ENCODE results near the gene ATF7IP2. TPM values are rescaled to one million over a fixed set of nuclear protein-coding genes. Genes with fewer than 3 reads are reported as not detected.

Gene ATF7IP2
- total and polyA plus RNA-seq, 2 of the 13 experiments (the other 11 are each of a cell fraction or from before 2014, with no cell fraction given): 117 to 217 TPM

- TF ChIP-seq CEBPB (IDR thresholded peaks at IDR 0.05; ENCODE audit: borderline replicate concordance, low read depth, low read length) (peak; percentile 98), ERF (CRISPR knock-in tag; IDR thresholded peaks at IDR 0.05) (peak; percentile 85), ETV5 (CRISPR knock-in tag; IDR thresholded peaks at IDR 0.05; ENCODE audit: borderline replicate concordance) (peak; percentile 52; the same call in 1 of the 2 replicates), ARNT2 (CRISPR knock-in tag; IDR thresholded peaks at IDR 0.05; ENCODE audit: low read depth) (0 out of 2 replicates have a peak, but pooled peaks have one; percentile 48), NR2F1 (CRISPR knock-in tag; IDR thresholded peaks at IDR 0.05) (peak; percentile 72 to 73), EEA1 (CRISPR knock-in tag; IDR thresholded peaks at IDR 0.05; ENCODE audit: borderline replicate concordance) (no peak), ZMYM3 (CRISPR knock-in tag; IDR thresholded peaks at IDR 0.05) (peak; percentile 94), ZNF317 (CRISPR knock-in tag; IDR thresholded peaks at IDR 0.05) (peak; percentile 62; the same call in 1 of the 2 replicates), RFXAP (CRISPR knock-in tag; IDR thresholded peaks at IDR 0.05; ENCODE audit: borderline replicate concordance) (peak; percentile 22; the same call in 1 of the 2 replicates), ZNF331 (CRISPR knock-in tag; IDR thresholded peaks at IDR 0.05) (peak; percentile 89), NFIC (IDR thresholded peaks at IDR 0.05; ENCODE audit: low read length) (peak; percentile 45; the same call in 1 of the 2 replicates), SPEN (CRISPR knock-in tag; IDR thresholded peaks at IDR 0.05; ENCODE audit: low read depth) (peak; percentile 48), ZBTB20 (CRISPR knock-in tag; IDR thresholded peaks at IDR 0.05; ENCODE audit: borderline replicate concordance, low read depth) (peak; percentile 52; the same call in 1 of the 2 replicates), TFE3 (CRISPR knock-in tag; IDR thresholded peaks at IDR 0.05) (peak; percentile 61; the same call in 1 of the 2 replicates), ZMYM4 (CRISPR knock-in tag; IDR thresholded peaks at IDR 0.05) (peak; percentile 79), ZNF441 (CRISPR knock-in tag; IDR thresholded peaks at IDR 0.05; ENCODE audit: borderline replicate concordance) (no peak; the same call in 1 of the 2 replicates)
- TF ChIP-seq, protein P1, sequence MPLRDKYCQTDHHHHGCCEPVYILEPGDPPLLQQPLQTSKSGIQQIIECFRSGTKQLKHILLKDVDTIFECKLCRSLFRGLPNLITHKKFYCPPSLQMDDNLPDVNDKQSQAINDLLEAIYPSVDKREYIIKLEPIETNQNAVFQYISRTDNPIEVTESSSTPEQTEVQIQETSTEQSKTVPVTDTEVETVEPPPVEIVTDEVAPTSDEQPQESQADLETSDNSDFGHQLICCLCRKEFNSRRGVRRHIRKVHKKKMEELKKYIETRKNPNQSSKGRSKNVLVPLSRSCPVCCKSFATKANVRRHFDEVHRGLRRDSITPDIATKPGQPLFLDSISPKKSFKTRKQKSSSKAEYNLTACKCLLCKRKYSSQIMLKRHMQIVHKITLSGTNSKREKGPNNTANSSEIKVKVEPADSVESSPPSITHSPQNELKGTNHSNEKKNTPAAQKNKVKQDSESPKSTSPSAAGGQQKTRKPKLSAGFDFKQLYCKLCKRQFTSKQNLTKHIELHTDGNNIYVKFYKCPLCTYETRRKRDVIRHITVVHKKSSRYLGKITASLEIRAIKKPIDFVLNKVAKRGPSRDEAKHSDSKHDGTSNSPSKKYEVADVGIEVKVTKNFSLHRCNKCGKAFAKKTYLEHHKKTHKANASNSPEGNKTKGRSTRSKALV (CRISPR knock-in tag; IDR thresholded peaks at IDR 0.05): 0 out of 2 replicates have a peak, but pooled peaks have one; percentile 42
Observed at GRCh38 chr16:10367616-10368188, 18.2 kb upstream of the ATF7IP2 start (continued).
